Fibroblast of lung (primary cell): ENCODE data around the gene DNASE2B. TPM values are rescaled to one million over a fixed set of nuclear protein-coding genes. Genes with fewer than 3 reads are reported as not detected.

Source experiments
- DNase-seq, 2 donors: peaks; one replicate each; pipeline versions ENCODE4 v3.0.0 to v3.0.0-alpha.2; 2010; ENCODE audit warnings: low read depth in 2 of 2
- H2AFZ ChIP-seq: 2 replicates; pipeline ENCODE4 v1.5.1; 2012; ENCODE audit warnings: low read length, control low read depth, inconsistent platforms
- H3K27ac ChIP-seq: 2 replicates; pipeline ENCODE4 v1.5.1; 2011; ENCODE audit warnings: low read length, control low read depth; ENCODE audit not compliant: insufficient read depth
- H3K27me3 ChIP-seq: 2 replicates; pipeline ENCODE4 v1.5.1; 2011; ENCODE audit warnings: mild to moderate bottlenecking, low read length; ENCODE audit not compliant: control insufficient read depth, insufficient read depth
- H3K36me3 ChIP-seq: 2 replicates; pipeline ENCODE4 v1.5.1; 2011; ENCODE audit warnings: low read length; ENCODE audit not compliant: control insufficient read depth, insufficient read depth
- H3K4me1 ChIP-seq: 2 replicates; pipeline ENCODE4 v1.5.1; 2011; ENCODE audit warnings: low read length; ENCODE audit not compliant: control insufficient read depth, insufficient read depth; ENCODE audit errors: extremely low read depth
- H3K4me2 ChIP-seq: 2 replicates; pipeline ENCODE4 v1.5.1; 2011; ENCODE audit warnings: low read length, control low read depth; ENCODE audit not compliant: insufficient read depth; ENCODE audit errors: extremely low read depth
- H3K4me3 ChIP-seq, 4 experiments: fragments of 200-600 bp in 1 of 4; sonication (generic) in 1 of 4; replicated peaks in 1 of 4; 2 replicates each; pipeline ENCODE4 v1.5.1; 2011 to 2016; ENCODE audit warnings: low read length in 4 of 4, low read depth in 3 of 4, mild to moderate bottlenecking in 3 of 4, control low read depth in 2 of 4, inconsistent platforms in 1 of 4, mixed read lengths in 1 of 4; ENCODE audit not compliant: insufficient read depth in 1 of 4; ENCODE audit errors: control extremely low read depth in 1 of 4
- H3K79me2 ChIP-seq: 2 replicates; pipeline ENCODE4 v1.5.1; 2012; ENCODE audit warnings: mild to moderate bottlenecking, low read length, inconsistent platforms; ENCODE audit not compliant: control insufficient read depth, insufficient read depth
- H3K9ac ChIP-seq: 2 replicates; pipeline ENCODE4 v1.5.1; 2011; ENCODE audit warnings: mild to moderate bottlenecking, low read length, control low read depth; ENCODE audit not compliant: insufficient read depth
- H3K9me3 ChIP-seq: 2 replicates; pipeline ENCODE4 v1.5.1; 2012; ENCODE audit warnings: low read depth, low read length; ENCODE audit not compliant: control insufficient read depth, insufficient read depth
- H4K20me1 ChIP-seq: 2 replicates; pipeline ENCODE4 v1.5.1; 2011; ENCODE audit warnings: low read length; ENCODE audit not compliant: control insufficient read depth, insufficient read depth; ENCODE audit errors: extremely low read depth
- EZH2 ChIP-seq: IDR thresholded peaks from 2 replicates; pipeline ENCODE4 v1.5.1; 2012; ENCODE audit warnings: low read length, control low read depth, mild to moderate bottlenecking; ENCODE audit errors: missing control alignments
- polyA plus RNA-seq, 2 donors: library from polyadenylated mRNA; depleted of rRNA in 1 of 2; stranded (reverse) in 1 of 2; unstranded in 1 of 2; fragments of >200 nt; gene quantifications; 2 replicates each; pipeline ENCODE4 v1.2.1, GENCODE V29; 2011 to 2012; ENCODE audit warnings: missing spikeins in 1 of 2
- total RNA-seq: library from RNA; depleted of rRNA; stranded (reverse); fragments of >200 nt; gene quantifications from 2 replicates; pipeline ENCODE4 v1.2.1, GENCODE V29; 2014
- TF ChIP-seq, protein P1 (sequence below), 2 donors: IDR thresholded peaks in 1 of 2; conservative IDR thresholded peaks in 1 of 2; 1 replicate in 1 of 2; 2 replicates in 1 of 2; pipeline ENCODE4 v1.5.1; 2011 to 2012; ENCODE audit warnings: low read length in 2 of 2, control low read depth in 1 of 2, inconsistent platforms in 1 of 2, low read depth in 1 of 2, mild to moderate bottlenecking in 1 of 2

The DNASE2B gene
- total and polyA plus RNA-seq, 2 donors (not counting 1 experiment from before 2014, with no cell fraction given) = not detected

DNA sequence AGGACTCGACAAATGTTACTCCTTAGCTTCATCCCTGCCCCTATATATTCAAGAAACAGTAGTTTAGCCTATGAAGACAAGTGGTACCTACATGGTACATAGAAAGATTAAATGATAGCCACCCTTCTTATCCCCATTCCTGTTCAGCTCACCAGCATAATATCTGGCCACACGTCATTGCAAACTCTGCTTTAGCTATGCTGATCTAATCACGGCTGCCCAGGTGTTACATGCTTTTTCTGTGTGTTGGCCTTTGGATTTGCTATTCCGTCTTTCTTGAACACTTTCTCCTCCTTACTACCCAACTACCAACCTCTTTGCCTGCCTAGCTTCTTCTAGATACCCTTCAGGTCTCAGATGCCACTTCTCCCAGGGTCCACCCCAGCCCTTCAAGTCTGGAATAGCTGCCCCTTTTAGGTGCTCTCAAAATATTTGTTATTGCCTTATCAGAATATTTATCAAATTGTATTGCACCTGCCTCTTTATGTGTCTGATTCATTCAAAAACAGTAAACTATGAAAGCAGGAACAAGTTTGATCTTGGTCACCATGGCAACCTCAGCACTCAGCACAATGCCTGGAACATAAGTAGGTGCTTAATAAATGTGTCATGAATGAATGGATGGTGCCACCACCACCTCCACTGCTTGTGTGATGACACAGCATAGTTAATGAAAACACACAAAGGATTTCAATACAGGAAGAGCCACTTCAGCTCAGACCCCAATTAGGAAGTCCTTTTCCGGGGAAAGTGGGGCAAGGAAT, 11.4 kb upstream of the DNASE2B start:
- no peaks in the 10 kb centered on the region for H3K9me3 ChIP-seq
- no peak overlapping the region for H3K4me2 ChIP-seq
- H4K20me1 ChIP-seq = no peaks in the 10 kb centered on the region
- DNase-seq = peak in 1 of 2 donors; percentile 39
- H3K4me3 ChIP-seq = no peak overlapping the region
- H3K79me2 ChIP-seq = no peaks in the 10 kb centered on the region
- TF ChIP-seq, protein P1, sequence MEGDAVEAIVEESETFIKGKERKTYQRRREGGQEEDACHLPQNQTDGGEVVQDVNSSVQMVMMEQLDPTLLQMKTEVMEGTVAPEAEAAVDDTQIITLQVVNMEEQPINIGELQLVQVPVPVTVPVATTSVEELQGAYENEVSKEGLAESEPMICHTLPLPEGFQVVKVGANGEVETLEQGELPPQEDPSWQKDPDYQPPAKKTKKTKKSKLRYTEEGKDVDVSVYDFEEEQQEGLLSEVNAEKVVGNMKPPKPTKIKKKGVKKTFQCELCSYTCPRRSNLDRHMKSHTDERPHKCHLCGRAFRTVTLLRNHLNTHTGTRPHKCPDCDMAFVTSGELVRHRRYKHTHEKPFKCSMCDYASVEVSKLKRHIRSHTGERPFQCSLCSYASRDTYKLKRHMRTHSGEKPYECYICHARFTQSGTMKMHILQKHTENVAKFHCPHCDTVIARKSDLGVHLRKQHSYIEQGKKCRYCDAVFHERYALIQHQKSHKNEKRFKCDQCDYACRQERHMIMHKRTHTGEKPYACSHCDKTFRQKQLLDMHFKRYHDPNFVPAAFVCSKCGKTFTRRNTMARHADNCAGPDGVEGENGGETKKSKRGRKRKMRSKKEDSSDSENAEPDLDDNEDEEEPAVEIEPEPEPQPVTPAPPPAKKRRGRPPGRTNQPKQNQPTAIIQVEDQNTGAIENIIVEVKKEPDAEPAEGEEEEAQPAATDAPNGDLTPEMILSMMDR (conservative IDR thresholded peaks at IDR 0.05 in 1 of 2, IDR thresholded peaks at IDR 0.05 in 1 of 2; ENCODE audit: low read depth in 1 of 2, low read length in 2 of 2) = no peak
- no peak for TF ChIP-seq EZH2
- no peaks in the 10 kb centered on the region for H3K36me3 ChIP-seq
- no peak overlapping the region for H2AFZ ChIP-seq
- no peak overlapping the region for H3K27ac ChIP-seq
- no peak overlapping the region for H3K9ac ChIP-seq
- no peaks in the 10 kb centered on the region for H3K4me1 ChIP-seq
- H3K27me3 ChIP-seq = no peaks in the 10 kb centered on the region

- no peak for DNase-seq
- no peak overlapping the region for H2AFZ ChIP-seq
- H3K79me2 ChIP-seq = no peaks in the 10 kb centered on the region
- no peak overlapping the region for H3K4me2 ChIP-seq
- H3K4me1 ChIP-seq = no peaks in the 10 kb centered on the region
- H4K20me1 ChIP-seq = no peaks in the 10 kb centered on the region
- H3K27me3 ChIP-seq = no peaks in the 10 kb centered on the region
- H3K4me3 ChIP-seq = no peak overlapping the region
- no peaks in the 10 kb centered on the region for H3K9me3 ChIP-seq
- H3K27ac ChIP-seq = no peak overlapping the region
- no peaks in the 10 kb centered on the region for H3K36me3 ChIP-seq
- TF ChIP-seq, protein P1 (conservative IDR thresholded peaks at IDR 0.05 in 1 of 2, IDR thresholded peaks at IDR 0.05 in 1 of 2; ENCODE audit: low read depth in 1 of 2, low read length in 2 of 2) = peak; percentile 5 to 12
- no peak for TF ChIP-seq EZH2
- no peak overlapping the region for H3K9ac ChIP-seq
Observed at GRCh38 chr1:84387480-84388163, 10.7 kb upstream of the DNASE2B start.

GRCh38 chr1:84390226-84390625, 8.1 kb upstream of the DNASE2B start:
- no peaks in the 10 kb centered on the region for H4K20me1 ChIP-seq
- no peak overlapping the region for H3K27ac ChIP-seq
- no peak overlapping the region for H3K9ac ChIP-seq
- H3K4me2 ChIP-seq = no peak overlapping the region
- H3K9me3 ChIP-seq = no peaks in the 10 kb centered on the region
- H3K36me3 ChIP-seq = no peaks in the 10 kb centered on the region
- H3K27me3 ChIP-seq = no peaks in the 10 kb centered on the region
- no peaks in the 10 kb centered on the region for H3K79me2 ChIP-seq
- H3K4me1 ChIP-seq = no peaks in the 10 kb centered on the region
- no peak overlapping the region for H2AFZ ChIP-seq
- no peak for DNase-seq
- TF ChIP-seq, protein P1 (conservative IDR thresholded peaks at IDR 0.05 in 1 of 2, IDR thresholded peaks at IDR 0.05 in 1 of 2; ENCODE audit: low read depth in 1 of 2, low read length in 2 of 2) = no peak
- no peak for TF ChIP-seq EZH2
- H3K4me3 ChIP-seq = no peak overlapping the region
